Ishikawa (cell line): ENCODE results near the gene LRPAP1.

Experiments used
- CEBPB ChIP-seq: IDR thresholded peaks from 2 replicates; pipeline ENCODE4 v1.6.1; 2012
- CREB1 ChIP-seq: IDR thresholded peaks from 2 replicates; pipeline ENCODE4 v1.6.1; 2012; ENCODE audit warnings: low read depth
- EGR1 ChIP-seq: IDR thresholded peaks from 2 replicates; pipeline ENCODE4 v1.6.1; 2012
- EP300 ChIP-seq: IDR thresholded peaks from 2 replicates; pipeline ENCODE4 v1.6.1; 2012; ENCODE audit warnings: borderline replicate concordance
- FOXM1 ChIP-seq: IDR thresholded peaks from 2 replicates; pipeline ENCODE4 v1.6.1; 2012; ENCODE audit warnings: low read depth, borderline replicate concordance
- NFIC ChIP-seq: IDR thresholded peaks from 2 replicates; pipeline ENCODE4 v1.6.1; 2012
- RAD21 ChIP-seq: IDR thresholded peaks from 2 replicates; pipeline ENCODE4 v1.6.1; 2012; ENCODE audit warnings: low read depth
- TAF1 ChIP-seq: IDR thresholded peaks from 2 replicates; pipeline ENCODE4 v1.6.1; 2012; ENCODE audit warnings: low read depth, mild to moderate bottlenecking
- TCF12 ChIP-seq: IDR thresholded peaks from 2 replicates; pipeline ENCODE4 v1.6.1; 2012; ENCODE audit warnings: low read depth
- TEAD4 ChIP-seq: IDR thresholded peaks from 2 replicates; pipeline ENCODE4 v1.6.1; 2012
- YY1 ChIP-seq: IDR thresholded peaks from 2 replicates; pipeline ENCODE4 v1.6.1; 2012; ENCODE audit warnings: low read depth
- ZBTB7A ChIP-seq: IDR thresholded peaks from 2 replicates; pipeline ENCODE4 v1.6.1; 2012; ENCODE audit warnings: low read depth
- TF ChIP-seq, protein P1 (sequence below): IDR thresholded peaks from 2 replicates; pipeline ENCODE4 v1.6.1; 2012
- TF ChIP-seq, protein P2 (sequence below): IDR thresholded peaks from 2 replicates; pipeline ENCODE4 v1.6.1; 2012; ENCODE audit warnings: low read depth, mild to moderate bottlenecking
- TF ChIP-seq, protein P3 (sequence below): IDR thresholded peaks from 2 replicates; pipeline ENCODE4 v1.6.1; 2012

Gene LRPAP1

DNA sequence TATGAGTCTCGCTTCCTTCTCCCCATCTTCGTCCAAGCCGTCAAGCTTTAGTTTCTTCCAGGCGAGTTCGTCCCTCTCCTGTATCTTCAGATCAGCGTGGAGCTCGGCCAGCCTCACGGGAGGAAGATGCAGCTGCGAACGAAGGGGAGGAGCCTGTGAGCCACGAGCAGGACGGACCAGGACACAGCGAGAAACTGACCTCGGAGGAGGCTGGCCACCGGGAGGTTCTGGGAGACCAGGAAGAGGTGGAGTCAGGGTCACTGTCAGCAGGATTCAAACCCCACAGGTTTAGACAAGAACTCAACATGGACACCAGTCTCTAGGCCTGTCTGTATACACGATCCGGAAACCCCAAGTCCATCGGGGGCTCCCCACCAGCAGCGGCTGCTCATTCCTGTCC lies 7.3 kb downstream of the LRPAP1 start:
- TF ChIP-seq, protein P1, sequence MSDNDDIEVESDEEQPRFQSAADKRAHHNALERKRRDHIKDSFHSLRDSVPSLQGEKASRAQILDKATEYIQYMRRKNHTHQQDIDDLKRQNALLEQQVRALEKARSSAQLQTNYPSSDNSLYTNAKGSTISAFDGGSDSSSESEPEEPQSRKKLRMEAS: no peak
- no peak for TF ChIP-seq RAD21
- TF ChIP-seq NFIC: no peak
- no peak for TF ChIP-seq FOXM1
- TF ChIP-seq, protein P2, sequence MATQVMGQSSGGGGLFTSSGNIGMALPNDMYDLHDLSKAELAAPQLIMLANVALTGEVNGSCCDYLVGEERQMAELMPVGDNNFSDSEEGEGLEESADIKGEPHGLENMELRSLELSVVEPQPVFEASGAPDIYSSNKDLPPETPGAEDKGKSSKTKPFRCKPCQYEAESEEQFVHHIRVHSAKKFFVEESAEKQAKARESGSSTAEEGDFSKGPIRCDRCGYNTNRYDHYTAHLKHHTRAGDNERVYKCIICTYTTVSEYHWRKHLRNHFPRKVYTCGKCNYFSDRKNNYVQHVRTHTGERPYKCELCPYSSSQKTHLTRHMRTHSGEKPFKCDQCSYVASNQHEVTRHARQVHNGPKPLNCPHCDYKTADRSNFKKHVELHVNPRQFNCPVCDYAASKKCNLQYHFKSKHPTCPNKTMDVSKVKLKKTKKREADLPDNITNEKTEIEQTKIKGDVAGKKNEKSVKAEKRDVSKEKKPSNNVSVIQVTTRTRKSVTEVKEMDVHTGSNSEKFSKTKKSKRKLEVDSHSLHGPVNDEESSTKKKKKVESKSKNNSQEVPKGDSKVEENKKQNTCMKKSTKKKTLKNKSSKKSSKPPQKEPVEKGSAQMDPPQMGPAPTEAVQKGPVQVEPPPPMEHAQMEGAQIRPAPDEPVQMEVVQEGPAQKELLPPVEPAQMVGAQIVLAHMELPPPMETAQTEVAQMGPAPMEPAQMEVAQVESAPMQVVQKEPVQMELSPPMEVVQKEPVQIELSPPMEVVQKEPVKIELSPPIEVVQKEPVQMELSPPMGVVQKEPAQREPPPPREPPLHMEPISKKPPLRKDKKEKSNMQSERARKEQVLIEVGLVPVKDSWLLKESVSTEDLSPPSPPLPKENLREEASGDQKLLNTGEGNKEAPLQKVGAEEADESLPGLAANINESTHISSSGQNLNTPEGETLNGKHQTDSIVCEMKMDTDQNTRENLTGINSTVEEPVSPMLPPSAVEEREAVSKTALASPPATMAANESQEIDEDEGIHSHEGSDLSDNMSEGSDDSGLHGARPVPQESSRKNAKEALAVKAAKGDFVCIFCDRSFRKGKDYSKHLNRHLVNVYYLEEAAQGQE: no peak
- no peak for TF ChIP-seq EGR1
- TF ChIP-seq YY1: no peak
- no peak for TF ChIP-seq TEAD4
- no peak for TF ChIP-seq CEBPB
- TF ChIP-seq EP300: no peak
- TF ChIP-seq, protein P3, sequence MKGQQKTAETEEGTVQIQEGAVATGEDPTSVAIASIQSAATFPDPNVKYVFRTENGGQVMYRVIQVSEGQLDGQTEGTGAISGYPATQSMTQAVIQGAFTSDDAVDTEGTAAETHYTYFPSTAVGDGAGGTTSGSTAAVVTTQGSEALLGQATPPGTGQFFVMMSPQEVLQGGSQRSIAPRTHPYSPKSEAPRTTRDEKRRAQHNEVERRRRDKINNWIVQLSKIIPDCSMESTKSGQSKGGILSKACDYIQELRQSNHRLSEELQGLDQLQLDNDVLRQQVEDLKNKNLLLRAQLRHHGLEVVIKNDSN: no peak
- TF ChIP-seq ZBTB7A: no peak
- no peak for TF ChIP-seq CREB1
- TF ChIP-seq TAF1: no peak
- TF ChIP-seq TCF12: no peak

DNA sequence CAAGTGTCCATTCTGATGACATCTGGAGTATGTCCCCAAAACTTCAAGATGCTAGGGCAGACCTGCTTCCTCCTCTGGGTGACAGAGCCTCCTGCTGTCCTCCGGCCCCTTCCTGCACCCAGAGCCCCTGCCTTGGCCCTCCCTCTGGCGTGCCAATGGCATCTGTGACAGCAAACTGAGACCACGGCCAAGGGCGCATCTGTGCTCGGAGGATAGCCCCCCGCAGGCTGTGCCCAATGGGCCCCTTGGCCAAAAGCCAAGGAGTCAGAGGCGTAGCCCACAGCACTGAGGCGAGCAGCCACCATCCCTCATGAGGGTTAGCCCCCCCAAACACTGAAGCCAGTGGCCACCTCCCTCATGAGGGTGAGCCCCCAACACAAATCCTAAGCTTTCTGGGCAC lies 7.9 kb downstream of the LRPAP1 start:
- TF ChIP-seq ZBTB7A: no peak

DNA sequence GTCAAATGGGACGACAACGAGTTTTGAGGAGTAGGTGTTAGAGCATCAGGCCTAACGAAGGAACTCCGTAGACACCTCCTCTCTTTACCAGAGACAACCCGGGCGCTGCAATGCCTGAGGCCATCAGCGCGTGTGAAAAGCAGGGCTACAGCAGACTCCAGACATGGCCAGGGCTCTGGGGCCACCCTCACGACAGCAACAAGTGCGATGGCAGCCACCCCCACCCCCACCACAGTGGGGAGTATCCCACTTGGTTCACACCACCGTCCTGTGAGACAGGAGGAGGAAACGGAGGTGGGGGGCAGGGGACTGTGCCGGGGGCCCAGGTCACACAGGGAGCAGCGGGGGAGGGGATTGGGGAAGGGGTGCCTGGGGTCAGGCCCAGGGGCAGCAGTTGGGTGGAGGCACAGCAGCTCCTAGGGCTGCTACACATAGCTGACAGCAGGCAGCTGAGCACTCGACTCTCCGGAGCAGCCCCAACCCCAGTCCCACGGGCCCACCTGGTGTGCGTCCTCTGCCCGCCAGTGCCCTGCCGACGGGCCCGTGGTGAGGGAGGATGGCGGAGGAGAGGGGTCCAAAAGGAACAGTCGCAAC lies 8.5 kb downstream of the LRPAP1 start:
- TF ChIP-seq CEBPB (no peak), NFIC (no peak), TAF1 (no peak), FOXM1 (no peak), CREB1 (no peak), RAD21 (no peak), EP300 (no peak), TEAD4 (no peak), EGR1 (no peak), YY1 (no peak), ZBTB7A (no peak), TCF12 (no peak)
- TF ChIP-seq, protein P3: no peak
- TF ChIP-seq, protein P2: no peak
- TF ChIP-seq, protein P1: no peak

DNA sequence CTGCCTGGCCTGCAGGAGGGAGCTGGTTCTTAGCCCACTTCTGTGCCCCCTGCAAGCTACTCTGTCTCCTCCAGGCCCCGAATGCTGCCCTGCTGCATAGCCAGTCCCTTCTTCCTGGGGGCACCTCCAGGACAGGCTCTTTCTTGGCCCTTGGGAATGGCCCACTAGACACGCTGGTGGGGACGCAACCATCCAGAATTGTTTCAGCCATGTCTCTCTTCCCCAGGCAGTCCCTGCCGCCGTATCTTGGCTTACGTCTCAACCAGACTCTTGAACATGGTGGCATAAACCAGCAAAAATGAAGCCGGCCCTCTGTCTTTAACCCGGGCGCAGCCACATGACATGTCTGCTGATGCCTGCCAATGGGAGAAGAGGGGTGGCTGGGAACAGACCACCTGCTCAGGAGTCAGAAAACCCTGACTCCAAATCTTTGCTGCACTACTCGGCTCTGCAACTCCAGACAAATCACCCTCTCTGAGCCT lies 9.0 kb downstream of the LRPAP1 start:
- TF ChIP-seq FOXM1 (no peak), TAF1 (no peak), NFIC (no peak), TCF12 (no peak), RAD21 (no peak), ZBTB7A (no peak), TEAD4 (no peak), EP300 (no peak), EGR1 (no peak), CEBPB (no peak), YY1 (no peak), CREB1 (no peak)
- TF ChIP-seq, protein P2: no peak
- TF ChIP-seq, protein P3: no peak
- TF ChIP-seq, protein P1: no peak
